Hippocampal formation (tissue), 2 donors: Measurements from ENCODE around the gene SDHA.
A peak's percentile ranks its signal among the peaks of the same experiment; 100 is the strongest.
"Not testable (repeated sequence)": the region's sequence is repeated elsewhere in the genome, so short reads cannot be mapped to it uniquely, and the experiment has no call there.

Experiments
- DNase-seq, 2 donors: peaks; one replicate each; lab custom pipeline; 2025; lab: John Stamatoyannopoulos, UW

The SDHA gene

DNA sequence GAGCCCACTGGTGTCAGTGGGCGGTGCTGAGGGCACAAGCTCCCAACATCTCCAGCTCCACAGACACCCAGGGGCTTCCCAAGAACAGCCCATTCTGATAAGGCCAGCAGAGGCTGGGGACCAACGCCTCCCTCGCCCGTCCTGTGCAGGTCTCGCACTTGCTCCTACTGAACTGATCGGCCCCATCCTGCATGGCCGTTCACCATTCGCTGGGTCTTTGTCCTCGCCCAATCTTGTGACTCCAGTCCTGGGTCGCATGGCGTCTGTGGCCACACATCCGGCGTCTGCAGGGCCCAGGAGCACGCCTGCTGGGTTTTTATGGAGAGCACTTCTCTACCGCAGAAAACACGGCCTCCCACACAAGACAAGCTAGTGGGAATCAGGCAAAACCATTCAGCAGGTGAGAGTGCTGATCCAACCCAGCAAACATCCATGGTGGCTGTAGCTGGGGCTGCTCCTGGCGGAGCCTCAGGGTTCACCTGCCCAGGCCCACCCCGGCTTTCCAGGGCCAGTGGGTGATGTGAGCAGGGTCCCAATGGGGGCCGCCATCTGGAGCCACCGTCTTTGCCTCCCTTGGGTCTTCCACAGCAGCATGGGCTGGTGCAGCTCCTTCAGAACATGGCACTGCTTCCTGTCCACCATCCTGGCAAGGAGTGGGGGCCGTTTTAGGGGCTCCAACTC, 19.5 kb upstream of the SDHA start:
- DNase-seq = no peak

DNA sequence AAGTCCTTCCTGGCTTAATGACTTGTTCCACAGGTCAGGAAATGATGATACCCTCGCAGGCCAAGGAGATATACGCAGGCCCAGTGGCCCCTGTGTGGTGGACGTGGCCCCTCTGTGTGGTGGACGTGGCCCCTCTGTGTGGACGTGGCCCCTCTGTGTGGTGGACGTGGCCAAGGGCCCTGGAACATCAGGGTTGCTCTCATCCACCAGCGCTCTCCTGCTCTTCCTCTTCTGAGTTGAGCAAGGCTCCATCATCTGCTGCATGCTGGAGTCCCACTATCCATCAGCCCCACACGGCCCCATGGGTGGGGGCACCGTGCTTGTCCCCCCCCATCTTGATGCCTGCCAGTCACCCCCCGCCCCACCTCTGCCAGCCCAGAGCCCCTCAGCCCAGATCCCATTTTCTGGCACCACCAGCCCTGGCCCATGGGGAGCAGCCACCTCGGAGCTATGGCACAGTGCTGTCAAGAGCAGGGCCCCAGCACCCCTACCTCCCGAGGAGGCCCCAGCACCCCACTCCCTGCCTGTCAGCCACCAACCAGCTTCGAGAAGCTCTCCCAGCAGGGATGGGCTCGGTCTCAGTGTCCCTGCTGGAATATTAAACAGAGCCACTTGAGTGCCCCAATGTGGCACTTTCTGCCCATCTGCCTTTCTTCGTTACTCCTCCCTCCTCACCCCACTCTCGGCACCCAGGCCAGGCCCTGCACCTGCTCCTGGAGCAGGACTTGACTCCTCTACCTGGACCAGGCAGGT, 18.7 kb upstream of the SDHA start:
- DNase-seq = no peak

DNA sequence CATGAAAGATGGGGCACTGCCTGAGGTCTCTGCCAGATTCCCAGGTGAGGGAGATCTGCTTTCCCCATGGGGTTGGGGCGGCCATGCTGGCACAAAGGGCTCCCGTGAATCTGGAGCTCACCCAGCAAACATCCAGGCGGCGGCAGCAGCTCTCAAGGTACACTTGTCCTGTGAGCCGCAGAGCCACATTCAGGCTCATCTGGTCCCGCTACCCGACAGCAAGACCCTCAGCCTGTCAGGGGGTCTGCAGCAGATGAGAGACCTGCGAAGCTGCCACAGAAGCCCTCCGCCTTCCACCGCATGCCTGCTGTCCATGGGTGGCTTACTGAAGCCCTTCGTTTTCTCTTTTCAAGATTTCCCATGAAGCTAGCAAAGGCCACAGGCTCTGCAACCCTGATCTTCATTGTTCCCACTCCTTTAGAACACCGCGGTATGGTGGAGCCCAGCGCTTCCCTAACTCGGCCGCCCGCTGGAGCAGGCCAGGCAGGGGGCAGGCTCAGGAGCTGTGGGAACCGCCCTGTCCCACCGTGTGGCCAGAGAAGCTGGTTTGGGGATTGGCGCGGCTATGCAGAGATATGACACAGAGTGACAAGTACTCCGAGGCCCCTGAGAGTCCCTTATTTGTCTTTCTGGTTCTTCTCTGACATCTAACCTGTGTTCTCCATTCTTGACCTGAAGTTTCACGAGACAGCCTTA, 18.0 kb upstream of the SDHA start:
- no peak for DNase-seq

DNA sequence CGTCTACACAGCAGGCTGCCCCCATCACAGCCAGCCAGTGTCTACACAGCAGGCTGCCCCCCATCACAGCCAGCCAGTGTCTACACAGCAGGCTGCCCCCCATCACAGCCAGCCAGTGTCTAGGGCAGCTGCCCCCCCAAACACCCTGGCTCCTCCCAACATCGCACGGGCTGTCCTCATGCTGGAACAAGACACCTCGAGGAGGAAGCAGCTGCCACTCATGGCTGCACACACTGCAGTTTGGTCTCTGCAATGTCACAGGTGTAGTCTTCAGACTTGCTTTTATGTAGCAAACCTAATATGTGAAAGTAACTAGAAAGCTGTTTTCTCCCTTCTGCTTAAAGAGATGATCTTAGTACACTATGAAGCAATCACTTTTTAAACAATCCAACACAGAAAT, 17.1 kb upstream of the SDHA start:
- DNase-seq = no peak

DNA sequence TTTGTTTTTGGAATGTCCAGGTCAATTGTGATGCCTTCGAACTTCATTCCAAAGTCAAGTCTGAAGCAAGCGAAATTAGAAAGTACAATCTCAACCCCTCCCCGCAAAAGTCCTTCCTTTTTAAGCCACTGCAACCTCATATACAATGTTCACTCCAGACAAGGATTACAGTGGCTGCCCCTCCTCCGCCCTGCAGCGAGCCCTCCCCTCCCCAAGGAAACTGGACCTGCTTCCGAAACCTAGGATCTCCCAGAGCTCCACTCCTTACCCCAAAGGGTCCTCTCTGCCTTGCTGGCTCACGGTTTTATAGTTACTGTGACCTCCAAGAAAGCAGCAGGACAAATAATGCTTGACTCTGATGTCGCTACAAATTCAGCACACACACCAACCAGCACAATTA, 16.4 kb upstream of the SDHA start:
- DNase-seq = no peak

DNA sequence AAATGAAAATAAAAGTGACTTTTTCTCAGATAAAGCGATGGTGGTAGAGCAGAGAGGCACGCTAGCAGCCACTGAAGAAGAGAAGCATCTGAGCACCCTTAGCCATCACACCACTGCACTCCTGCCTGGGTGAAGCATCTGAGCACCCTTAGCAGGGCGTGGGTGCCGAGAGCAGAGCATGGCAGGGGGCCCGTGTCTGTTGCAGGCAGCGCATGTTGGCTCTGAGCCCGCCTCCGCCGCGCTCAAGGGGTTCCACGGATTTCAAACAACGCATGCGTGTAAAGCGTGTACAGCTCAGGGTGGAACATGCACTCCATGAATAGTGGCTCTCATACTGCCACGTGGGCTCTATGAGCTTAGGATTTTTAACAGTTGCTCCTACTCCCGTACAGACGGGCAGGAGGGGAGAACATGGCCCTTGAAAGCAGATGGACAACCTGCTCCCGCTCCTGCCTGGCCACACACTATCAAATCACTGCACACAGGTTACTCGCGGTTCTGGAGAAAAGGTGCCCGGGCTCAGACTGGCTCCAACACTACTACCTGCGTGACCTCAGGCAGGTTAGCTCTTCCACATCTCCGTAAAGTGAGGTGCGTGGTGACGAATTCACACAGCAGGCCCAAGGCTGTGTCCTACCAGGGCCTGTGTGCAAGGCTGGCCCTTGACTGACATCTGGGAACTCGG, 14.7 kb upstream of the SDHA start:
- DNase-seq = no peak

DNA sequence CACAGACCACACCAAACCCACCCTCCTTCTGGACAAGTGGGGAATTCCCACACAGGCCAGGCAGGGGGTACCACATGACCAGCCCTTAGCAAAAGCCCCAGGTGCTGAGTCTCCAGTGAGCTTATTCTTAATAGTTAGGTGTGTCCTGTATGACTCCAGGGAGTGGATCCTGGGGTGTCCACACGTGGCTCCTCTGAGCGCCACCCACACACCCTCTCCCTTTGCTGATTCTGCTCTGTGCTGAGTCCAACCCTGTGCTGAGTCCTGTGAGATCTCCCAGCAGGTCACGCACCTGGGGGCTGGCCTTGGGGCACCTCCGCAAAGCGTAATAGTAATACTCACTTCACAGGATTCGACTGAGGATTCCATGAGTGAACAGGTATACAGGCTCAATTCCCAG, 14.1 kb upstream of the SDHA start:
- DNase-seq = no peak

DNA sequence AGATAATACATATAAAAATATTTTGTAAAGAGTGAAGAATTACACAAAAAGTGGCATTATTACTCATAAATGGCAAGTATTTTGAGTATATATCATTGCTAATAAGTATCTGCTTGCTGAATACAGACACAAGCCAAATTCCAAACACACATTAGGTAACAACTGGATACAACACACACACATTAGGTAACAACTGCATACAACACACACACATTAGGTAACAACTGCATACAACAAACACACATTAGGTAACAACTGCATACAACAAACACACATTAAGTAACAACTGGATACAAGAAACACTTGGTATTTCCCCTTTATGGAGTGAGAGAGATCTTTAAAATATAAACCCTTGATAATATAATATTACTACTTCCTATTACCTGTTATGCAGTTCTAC, 13.7 kb upstream of the SDHA start:
- no peak for DNase-seq

DNA sequence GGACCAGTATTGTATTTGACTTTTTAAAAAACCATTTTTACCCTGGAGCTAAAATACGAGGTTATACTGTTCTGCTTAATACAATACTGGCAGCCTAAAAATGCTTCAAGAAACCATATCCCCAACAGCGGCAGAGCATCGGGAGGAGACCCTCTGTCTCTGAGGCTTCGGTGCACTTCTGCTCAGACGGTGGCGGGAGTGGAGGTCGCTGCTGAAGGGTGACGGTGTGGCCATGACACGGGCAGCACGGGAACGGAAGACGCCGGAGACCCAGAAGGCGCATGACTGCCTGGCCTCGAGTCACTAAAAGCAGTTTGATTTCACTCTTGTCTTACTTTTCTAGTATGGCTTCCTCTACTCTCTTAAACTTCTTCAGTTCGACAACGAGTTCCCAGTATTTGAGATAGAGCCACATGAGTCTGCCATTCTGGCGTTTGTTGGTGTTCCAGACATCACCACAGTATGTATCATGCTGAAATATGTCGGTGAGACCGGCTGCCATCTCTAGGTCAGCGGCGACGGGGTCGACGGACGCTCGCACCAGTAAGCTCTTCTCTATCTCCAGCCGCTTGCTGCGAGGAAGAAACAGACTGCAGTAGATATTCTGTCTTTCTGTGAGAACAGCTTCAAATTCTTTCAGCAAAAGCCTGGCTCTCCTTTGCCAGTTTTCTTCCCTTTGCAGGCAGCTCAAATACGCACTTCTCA, 13.0 kb upstream of the SDHA start:
- no peak for DNase-seq

DNA sequence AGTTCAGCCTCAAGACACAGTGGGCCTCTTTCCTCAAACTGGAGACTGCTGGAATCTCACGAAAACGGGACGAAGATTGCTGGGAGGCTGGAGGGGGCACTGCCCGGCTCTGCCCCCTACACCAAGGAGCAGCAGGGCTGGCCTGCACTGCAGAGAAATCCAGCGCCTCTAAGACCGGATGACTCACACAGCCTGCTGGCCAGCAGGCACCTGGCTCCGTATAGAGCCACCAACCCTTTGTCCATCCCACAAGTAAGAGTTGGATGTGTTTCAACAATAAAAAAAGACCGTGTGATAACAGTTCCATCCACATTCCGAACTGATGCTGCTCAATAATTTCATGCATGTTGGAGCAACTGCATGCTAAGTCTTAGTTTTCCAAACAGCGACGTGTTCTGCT, 11.7 kb upstream of the SDHA start:
- no peak for DNase-seq

DNA sequence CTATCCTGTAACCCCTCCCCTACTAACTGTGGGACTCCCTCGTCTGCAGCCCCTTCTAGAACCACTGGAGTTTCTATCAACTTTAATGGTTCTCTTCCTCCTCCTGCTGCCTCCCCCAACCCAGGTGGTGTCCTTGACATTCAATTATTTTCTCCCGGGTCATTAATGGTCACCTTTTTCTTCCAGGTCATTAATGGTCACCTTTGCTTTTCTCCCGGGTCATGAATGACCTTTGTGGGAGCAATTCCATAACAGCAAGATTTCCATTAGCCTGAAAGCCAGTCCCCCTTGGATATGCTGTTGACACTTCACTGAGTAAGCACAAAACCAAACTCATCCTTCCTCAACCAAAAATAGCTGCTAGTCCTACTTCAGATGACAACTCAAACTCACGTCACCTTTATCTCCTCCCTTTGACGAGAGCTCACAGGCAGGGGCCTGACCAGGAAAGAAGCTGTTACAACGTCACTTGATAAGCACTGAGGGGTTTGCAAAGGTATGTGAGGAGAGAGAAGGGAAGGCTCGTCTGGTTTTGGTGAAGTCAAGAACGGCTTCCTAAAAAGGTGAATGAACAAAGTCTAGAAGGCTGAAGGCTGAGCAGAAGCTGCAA, 11.1 kb upstream of the SDHA start:
- DNase-seq = no peak

DNA sequence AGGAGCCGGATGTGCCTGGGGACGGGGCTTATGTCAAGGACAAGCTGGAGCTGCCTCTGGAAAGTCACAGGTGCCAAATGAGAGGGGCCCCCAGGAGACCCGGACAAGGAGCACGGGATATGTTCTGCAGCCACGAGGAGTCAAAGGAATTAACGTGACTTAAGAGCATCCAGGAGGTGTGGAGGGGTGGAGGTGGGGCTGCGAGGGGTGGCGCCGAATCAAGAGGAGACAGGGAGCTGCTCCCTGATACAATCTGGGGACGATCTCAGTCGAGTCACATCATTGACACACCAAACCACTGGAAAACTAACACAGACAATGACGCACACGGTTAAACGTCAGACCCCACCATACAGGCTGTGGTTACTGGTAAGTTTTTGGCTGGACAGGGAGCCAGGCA, 10.5 kb upstream of the SDHA start:
- DNase-seq = no peak

DNA sequence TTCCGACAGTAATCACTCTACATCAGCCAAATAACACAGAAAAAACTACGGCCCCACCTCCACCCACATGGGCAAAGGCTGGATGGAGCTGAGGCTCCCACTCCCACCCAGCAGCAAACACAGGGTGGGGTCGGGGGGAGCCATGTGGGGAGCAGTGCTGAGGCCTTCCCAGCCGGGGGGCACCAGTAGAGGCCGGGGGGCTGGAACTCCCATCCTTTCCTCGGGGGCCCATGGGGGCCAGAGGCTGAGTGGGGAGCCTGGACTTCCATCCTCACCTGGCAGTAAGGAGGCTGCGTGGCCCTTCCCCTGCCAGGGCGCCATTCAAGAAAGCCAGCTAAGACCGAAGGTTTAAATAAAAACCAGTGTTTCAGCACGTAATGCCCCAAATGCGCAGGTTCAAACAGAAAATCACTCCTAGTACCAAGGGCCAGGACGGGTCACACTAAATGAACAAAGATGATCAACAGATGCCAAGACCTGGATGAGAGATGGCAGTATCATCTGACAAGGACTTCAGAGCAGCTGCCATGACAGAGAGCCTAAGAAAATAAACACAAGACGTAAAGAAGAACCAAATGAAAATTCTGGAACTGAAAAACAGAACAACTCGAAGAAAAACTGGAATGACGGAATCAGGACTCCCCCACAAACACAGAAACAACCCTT, 9.5 kb upstream of the SDHA start:
- no peak for DNase-seq

DNA sequence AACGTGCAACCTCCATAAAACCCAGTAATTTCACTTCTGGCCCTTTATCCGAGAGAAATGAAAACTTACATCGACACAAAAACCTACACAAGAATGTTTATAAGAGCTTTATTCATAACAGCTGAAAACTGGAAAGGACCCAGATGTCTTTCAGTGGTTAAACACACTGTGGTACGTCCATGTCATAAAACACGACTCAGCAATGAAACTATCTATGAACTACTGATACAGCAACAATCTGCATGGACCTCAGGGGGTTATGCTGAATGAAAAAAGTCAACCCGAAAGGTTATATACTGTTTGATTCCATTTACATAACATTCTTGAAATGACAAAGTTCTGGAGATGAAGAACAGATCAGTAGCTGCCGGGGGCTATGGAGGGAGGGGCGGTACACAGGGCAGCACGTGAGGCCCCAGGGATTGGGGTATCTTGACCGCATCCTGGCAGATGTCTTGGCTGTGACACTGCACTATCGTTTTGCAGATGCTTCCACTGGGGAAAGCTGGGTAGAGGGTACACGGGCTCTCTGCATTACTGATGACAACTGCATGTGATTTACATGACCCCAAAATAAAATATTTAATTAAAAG, 4.2 kb upstream of the SDHA start:
- no peak for DNase-seq

DNA sequence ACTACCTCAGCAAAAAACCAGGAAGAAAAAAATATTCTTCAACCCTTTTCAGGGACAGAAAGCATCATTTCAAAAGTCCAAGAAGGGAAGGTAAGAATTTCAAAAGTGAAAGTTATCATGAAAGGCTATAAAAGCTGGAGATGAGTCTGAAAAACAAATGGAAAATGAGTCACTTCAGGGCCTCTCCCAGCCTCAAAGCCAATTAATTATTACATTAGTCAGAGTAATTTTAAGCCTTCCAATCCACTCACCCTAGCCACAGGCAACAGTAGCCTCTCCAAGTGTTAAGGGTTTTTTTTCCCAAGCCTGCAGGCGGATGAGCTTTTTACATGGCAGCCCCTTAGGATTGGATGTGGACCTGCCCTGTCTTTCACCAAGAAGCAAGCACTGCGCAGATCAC, 2.9 kb upstream of the SDHA start:
- DNase-seq = not testable (repeated sequence)

DNA sequence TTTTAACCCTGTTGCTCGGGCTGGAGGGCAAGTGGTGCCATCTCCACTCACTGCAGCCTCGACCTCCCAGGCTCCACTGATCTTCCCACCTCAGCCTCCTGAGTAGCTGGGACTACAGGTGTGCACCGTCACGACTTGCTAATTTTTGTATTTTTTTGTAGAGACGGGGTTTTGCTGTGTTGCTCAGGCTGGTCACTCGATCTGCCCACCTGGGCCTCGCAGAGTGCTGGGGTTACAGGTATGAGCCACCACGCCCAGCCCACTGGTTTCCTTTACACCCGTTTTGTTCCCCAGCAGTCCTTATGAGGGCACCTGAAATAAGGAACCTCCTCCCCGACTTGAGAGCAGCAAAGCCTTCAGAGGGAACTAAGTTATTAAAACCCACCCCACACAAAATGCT, 2.0 kb upstream of the SDHA start:
- DNase-seq = not testable (repeated sequence)

DNA sequence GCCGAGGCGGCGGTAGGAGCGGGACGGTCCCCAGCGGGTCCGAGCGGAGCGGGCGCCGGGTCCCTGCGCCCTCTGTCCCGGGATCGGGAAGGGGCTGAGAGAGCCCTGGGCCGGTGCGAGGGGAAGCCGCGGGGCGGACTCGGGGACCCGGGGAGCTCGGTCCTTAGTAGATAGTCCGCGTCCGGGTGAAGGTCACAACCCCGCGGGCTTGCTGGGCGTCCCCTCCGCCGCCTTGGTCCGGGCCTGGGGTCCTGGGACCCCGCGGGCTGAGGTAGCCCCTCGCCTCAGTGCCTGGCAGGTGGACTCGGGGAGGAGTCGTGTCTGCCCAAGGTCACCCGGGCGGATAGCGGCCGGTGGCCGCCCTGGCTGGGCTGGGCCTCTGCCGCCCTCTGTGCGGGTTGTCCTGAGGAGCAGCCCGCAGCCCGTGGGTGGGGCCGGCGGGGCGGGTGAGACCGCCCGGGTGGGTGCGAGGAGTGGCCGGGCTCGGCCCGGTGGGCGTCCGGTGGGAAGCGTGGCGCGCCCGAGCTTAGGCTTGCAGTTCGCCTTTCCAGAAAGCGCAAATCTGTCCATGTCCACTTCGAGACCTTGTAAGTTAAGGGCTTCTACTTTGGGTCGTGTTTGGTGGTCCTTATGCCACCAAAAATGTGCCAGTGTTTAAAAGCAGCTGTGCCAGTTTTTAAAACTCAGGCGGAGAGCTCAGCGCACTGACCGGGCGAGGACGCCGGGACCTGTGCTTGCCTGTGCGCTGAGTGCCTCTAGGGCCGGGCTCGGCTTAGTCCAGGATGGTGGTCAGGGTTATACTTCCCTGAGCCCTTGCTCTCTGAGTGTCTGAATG, 554 bp downstream of the SDHA start:
- peak in 1 of 2 donors; percentile 33 for DNase-seq

DNA sequence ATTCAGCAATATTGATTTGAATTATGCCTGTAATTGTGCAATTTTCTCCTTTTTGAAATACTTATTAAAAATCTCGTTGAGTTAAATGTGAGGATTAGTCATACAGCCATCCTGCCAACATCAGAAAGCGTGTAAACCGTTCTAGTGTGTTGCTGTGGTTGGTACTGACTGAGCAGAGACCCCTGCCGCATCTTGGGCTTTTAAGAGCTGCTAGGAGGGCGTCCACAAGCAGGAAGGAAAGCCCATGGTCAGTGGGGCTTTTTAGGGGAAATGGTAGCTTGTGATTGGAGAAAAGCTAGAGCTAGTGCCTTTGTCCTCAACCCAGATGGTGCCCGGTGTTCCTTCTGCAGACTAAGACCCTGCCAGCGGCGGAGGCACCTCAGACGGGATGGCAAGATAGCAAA, 1.3 kb downstream of the SDHA start:
- no peak for DNase-seq

DNA sequence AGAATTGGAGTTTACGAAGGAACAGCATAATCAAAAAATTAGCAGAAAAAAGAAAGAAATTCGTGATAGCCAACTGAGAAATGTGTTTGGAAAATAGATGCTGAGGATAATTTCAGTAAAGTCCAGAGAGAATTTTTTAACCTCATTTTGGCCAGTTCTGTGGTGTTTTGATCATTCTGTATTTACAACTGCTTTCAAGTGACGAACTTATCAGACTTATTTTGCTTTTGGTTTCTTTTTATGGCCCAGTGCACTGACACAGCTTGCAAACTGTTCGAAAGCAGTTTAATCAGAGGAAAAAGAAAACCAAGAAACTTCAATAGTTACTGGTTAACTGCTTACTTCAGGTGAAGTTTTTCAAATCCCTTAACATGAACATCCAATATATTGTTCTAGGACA, 1.9 kb downstream of the SDHA start:
- DNase-seq = no peak
